ENCODE results near the gene LHPP.

The LHPP gene

GRCh38 chr10:124545351-124546054 is 83.9 kb downstream of the LHPP start:
- TF ChIP-seq POLR2AphosphoS5 (IDR thresholded peaks at IDR 0.05; ENCODE audit: low read depth): no peak
- TF ChIP-seq GABPA (IDR thresholded peaks at IDR 0.05; ENCODE audit: low read depth): no peak
- TF ChIP-seq CTCF (IDR thresholded peaks at IDR 0.05; ENCODE audit: insufficient read depth, low read length): no peak
- TF ChIP-seq SPI1 (IDR thresholded peaks at IDR 0.05; ENCODE audit: borderline replicate concordance, low read depth): no peak
- TF ChIP-seq REST (IDR thresholded peaks at IDR 0.05; ENCODE audit: insufficient replicate concordance, low read depth): no peak
- no peak for DNase-seq (ENCODE audit: low read depth in 1 of 2, low spot score in 1 of 2)
- Histone ChIP-seq H3K4me3 (replicated peaks; ENCODE audit: insufficient read depth, low read length) (no peak overlapping the region), H3K27ac (replicated peaks) (no peak overlapping the region), H3K27me3 (ENCODE audit: insufficient read depth, poor library complexity, severe bottlenecking) (no peaks in the 10 kb centered on the region)

- TF ChIP-seq CTCF (IDR thresholded peaks at IDR 0.05; ENCODE audit: insufficient read depth, low read length) (no peak), POLR2AphosphoS5 (IDR thresholded peaks at IDR 0.05; ENCODE audit: low read depth) (no peak), SPI1 (IDR thresholded peaks at IDR 0.05; ENCODE audit: borderline replicate concordance, low read depth) (no peak), REST (IDR thresholded peaks at IDR 0.05; ENCODE audit: insufficient replicate concordance, low read depth) (no peak), GABPA (IDR thresholded peaks at IDR 0.05; ENCODE audit: low read depth) (no peak)
- no peak for DNase-seq (ENCODE audit: low read depth in 1 of 2, low spot score in 1 of 2)
- Histone ChIP-seq H3K27ac (replicated peaks) (no peak overlapping the region), H3K4me3 (replicated peaks; ENCODE audit: insufficient read depth, low read length) (no peak overlapping the region), H3K27me3 (ENCODE audit: insufficient read depth, poor library complexity, severe bottlenecking) (no peaks in the 10 kb centered on the region)
Measured at GRCh38 chr10:124546055-124546369, 84.4 kb downstream of the LHPP start.

GRCh38 chr10:124546957-124547646 is 85.5 kb downstream of the LHPP start:
- no peak for DNase-seq (ENCODE audit: low read depth in 1 of 2, low spot score in 1 of 2)
- H3K4me3 ChIP-seq (replicated peaks; ENCODE audit: insufficient read depth, low read length): no peak overlapping the region
- no peak for TF ChIP-seq GABPA (IDR thresholded peaks at IDR 0.05; ENCODE audit: low read depth)
- TF ChIP-seq SPI1 (IDR thresholded peaks at IDR 0.05; ENCODE audit: borderline replicate concordance, low read depth): no peak
- TF ChIP-seq POLR2AphosphoS5 (IDR thresholded peaks at IDR 0.05; ENCODE audit: low read depth): no peak
- no peak for TF ChIP-seq REST (IDR thresholded peaks at IDR 0.05; ENCODE audit: insufficient replicate concordance, low read depth)
- no peak for TF ChIP-seq CTCF (IDR thresholded peaks at IDR 0.05; ENCODE audit: insufficient read depth, low read length)
- no peaks in the 10 kb centered on the region for H3K27me3 ChIP-seq (ENCODE audit: insufficient read depth, poor library complexity, severe bottlenecking)
- no peak overlapping the region for H3K27ac ChIP-seq (replicated peaks)
